Activated T-cell treated with anti-CD3 and anti-CD28 coated beads, Interleukin-2, amount 50 U/mL, for 1 hour (primary cell): Measurements from ENCODE around the gene RERG.

Experiments used
- DNase-seq: peaks from one replicate; pipeline ENCODE4 v3.0.0-alpha.2; 2020

Gene RERG

DNA sequence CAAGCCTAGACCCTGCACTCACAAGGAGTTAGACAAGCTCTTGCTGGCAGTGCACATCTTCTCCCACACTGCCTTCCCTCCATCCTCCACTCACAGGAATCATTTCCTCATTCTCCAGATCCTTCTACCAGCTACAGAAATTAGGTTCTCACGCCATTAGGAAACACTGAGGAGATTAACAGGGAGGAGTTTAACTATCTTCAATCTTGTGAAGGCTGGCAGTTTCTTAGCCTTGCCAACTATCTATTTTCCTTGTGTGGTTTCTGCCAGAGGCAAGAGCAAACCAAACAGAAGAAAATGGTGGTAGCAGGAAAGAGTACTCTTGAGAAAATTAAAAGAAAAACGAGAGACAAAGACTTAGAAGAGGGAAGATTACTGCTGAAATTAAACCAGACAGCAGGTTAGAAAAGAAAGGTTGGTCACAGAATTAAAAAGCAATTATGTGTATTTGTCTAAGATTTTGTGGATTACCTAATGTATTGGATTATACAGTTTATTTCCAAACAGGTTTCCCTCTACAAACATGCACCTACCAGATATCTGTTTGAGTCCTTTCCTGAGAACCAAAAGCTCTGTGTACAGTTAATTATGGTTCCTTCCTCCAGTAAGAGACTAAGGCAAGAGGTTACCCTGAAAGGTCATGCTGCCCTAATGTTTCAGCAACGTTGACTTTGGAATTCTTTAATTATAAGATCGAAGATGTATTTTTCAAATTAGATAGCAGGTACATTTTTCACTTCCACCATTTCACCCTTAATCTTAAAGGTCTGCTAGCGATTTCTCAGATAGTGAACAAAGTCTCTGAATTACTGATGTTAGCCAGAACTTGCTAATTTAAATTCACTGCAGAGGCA, 5.0 kb downstream of the RERG start:
- no peak for DNase-seq

- DNase-seq: no peak
Measured at GRCh38 chr12:15214851-15215601, 6.2 kb downstream of the RERG start.

- no peak for DNase-seq
Measured at GRCh38 chr12:15212930-15213329, 8.3 kb downstream of the RERG start.

DNA sequence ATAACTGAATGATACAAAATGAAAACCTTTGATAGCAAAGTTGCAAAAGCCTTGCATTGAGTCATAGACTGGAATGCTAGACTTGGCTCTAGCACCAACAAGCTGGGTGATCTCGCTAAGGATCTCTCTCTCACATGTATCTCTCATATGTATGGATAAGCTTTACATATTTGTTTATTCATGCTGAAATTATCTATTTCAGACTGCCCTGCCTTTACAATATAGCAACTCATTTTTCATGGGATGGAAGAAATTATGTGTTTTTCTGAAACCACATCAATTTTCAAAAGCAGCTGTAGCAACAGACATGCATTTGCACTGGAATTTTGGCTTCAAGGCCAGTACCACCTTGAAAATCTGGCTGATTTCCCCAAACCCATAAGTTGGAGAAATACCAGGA, 11.4 kb downstream of the RERG start:
- no peak for DNase-seq

- DNase-seq: no peak
Measured at GRCh38 chr12:15208871-15209656, 12.2 kb downstream of the RERG start.

DNA sequence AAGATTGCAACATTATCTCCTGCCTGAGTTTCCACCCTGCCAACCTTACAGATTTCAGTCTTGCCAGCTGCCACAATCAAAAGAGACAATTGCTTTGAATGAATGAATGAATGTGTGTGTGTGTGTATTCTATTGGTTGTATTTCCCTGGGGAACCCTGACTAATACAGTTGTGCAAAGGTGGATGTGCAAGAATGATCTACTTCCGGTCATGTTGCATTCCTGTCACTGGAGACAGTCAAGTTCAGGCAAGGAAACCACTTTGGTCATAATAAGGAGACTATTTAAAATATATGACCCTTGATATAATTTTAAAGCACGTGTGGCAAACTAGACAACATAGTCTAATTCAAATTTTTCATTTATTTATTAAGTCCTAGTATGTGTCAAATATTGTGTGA, 13.1 kb downstream of the RERG start:
- no peak for DNase-seq

GRCh38 chr12:15206831-15207389, 14.3 kb downstream of the RERG start:
- no peak for DNase-seq

GRCh38 chr12:15206338-15206737, 14.9 kb downstream of the RERG start:
- DNase-seq: no peak

DNA sequence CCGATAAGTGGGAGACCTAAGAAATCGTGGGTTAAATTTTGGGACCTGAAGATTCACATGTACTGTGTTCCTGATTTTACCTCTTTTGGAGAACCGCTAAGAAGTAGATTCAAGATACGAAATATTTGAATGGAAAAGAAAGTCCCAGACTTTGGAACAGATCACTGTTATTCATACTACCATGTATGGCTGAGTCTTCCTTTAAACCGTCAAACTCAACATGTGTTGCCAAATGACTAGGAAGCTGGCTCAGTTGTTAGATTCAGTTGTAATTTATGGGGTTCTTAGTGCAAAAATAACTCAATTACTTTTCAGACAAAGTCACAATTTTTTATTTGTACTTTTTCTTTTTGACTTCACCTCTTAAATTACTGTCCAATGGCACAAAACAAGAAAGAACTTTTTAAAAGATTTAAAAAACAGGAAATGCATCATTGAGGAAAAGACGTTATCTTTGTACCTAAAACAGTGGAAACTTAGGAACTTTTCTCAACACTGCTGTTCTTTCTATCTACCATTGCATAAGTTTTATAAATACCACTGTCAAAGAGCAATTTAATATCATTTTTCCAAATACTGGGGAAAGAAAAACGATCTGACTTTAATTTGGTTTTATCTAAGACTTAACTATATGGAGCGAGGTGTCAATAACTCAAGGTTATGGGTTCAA, 15.7 kb downstream of the RERG start:
- DNase-seq: no peak

DNA sequence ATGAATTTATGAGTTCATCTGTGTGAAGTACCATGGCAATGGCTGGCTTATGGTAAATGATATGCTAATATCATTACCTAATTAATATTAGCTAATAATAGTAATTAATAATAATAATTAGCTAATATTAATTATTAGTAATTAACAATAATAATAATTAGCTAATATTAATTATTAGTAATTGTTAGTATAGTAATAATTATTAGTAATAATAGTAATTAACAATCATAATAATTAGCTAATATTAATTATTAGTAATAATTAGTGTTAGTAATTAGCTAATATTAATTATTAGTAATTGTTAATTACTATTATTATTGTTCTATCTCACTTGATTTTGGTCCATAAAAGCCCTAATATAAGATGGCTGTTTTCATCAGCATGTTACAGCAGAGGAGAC, 19.8 kb downstream of the RERG start:
- DNase-seq: no peak

GRCh38 chr12:15201056-15201455, 20.2 kb downstream of the RERG start:
- no peak for DNase-seq

GRCh38 chr12:15200641-15201040, 20.6 kb downstream of the RERG start:
- DNase-seq: no peak

DNA sequence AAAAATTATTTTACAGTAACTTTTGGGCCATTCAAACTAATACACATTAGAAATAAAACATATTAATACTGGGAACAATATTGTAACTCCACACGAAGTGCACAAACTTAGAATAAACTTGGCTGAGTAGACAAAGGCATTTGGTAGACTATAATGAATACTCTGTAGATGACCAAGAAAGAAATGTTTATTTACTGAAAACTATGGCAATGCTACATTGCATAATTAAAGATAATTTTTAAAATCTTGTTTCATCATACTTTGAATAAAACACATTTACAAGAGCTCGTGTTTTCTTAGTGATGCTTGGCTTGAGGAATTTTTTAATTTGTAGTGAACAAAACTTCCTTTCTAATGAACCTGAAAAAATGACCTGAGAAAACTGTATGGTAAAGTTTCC, 21.3 kb downstream of the RERG start:
- no peak for DNase-seq

DNA sequence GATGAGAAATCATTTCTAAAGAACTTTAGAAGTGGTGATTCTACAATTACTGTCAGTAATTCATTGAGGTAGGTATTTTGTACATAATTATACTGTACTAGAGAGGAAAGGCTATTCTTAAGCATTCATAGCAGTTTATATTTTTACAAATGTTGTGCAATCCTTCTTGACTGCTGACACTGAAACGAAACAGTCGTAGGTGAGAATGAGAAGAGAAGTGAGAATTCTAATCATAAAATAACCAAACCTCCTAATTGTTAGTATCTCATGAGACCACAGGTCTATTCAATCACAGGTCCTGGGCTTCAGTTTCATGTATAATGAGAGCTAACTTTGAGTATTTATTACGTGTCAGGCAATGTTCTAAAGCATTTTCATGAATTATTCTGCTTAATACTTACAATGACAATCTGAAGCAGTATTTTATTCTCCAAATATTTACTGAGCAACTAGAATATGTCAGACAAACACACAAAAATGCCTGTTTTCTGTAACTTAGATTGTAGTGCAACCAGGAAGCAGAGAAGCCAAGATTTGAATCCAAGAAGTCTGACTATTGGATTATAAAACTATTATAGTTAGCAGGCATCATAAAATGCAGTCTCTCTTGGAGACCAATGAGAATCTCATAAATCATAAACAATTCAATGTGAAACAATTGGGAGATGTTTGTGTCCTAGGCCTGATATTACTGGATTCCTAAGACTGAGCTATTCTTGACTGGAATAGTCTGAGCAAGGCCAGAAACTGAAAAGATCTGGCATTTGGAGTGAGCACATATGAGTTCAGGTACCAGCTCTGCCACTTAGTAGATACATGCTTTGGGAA, 24.3 kb downstream of the RERG start:
- no peak for DNase-seq

- no peak for DNase-seq
Measured at GRCh38 chr12:15196221-15196620, 25.0 kb downstream of the RERG start.

- DNase-seq: no peak
Measured at GRCh38 chr12:15194456-15195368, 26.5 kb downstream of the RERG start.

DNA sequence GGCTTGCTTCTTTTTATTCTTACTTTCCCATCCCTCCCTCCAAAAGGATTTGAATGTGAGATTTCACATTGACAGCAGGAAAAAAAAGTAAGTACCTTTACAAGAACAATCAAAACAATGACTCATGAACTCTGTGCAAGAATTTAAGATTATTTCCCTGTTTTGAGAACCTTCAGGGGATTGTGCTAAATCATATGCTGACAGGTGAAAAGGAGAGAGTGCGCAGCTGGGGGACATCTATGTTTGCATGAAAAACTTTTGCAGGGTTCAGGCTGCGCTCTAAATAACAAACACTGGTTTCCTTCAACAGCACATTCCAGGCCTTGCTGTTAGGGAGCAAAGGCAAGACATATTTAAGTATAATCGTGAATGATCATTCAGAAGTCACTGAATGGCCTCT, 27.3 kb downstream of the RERG start:
- DNase-seq: no peak

GRCh38 chr12:15192720-15193119, 28.5 kb downstream of the RERG start:
- no peak for DNase-seq

DNA sequence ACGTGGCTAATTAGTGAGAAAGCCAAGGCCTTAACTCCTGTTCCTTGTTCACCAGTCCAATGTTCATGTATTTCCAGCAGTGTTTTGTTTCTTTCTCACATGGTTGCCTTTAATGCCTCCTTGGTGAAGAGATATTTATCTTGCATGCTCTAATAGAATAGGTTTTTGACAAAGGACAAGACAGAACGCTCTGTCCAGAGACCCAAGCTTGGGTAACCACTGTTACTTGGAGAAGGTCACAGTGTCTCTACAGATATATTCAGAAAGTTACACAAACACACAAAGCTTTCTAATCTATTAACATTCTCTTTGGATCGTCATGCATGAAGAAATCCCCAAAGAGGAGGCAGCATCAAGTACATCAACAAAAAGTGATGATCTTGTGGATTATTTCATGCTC, 33.1 kb downstream of the RERG start:
- DNase-seq: no peak

DNA sequence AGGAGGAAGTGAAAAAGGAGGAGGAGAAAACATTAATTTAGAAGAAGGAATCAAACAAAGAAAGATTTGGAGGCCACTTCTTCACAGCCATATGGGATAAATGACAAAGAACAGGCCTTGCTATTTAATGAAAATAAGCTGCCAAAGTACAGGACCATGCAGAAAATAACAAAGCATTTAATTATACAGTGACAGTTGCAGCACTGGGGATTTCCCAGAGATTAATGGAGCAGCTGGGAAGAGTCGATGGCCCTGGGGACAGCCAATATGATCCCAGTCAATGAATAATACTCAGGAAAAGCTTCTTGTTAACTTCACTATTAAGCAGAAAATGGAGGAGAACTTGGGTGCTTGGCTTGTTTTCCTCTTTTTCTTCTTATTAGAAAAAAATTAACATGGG, 34.6 kb downstream of the RERG start:
- no peak for DNase-seq

GRCh38 chr12:15184484-15184883, 36.7 kb downstream of the RERG start:
- DNase-seq: no peak
